Ovary (tissue), 3 donors: Measurements from ENCODE around the gene AFG3L2.

Experiments used
- EP300 ChIP-seq: sonication (generic); formaldehyde crosslinking; IDR thresholded peaks from one replicate; pipeline ENCODE4 v1.6.1; 2017; ENCODE audit warnings: antibody characterized with exemption
- TF ChIP-seq, protein P1 (sequence below), 3 donors: fragments of 450-650 bp in 2 of 3; fragments of 200-600 bp in 1 of 3; IDR thresholded peaks; one replicate each; pipeline versions ENCODE4 v1.5.1 to v1.8.0; 2016 to 2022; ENCODE audit warnings: antibody characterized with exemption in 3 of 3, mild to moderate bottlenecking in 1 of 3
- donor health status: DM: no; HTN: no; CAD: no.

GRCh38 chr18:12293831-12294230, 83.2 kb downstream of the AFG3L2 start:
- TF ChIP-seq, protein P1, sequence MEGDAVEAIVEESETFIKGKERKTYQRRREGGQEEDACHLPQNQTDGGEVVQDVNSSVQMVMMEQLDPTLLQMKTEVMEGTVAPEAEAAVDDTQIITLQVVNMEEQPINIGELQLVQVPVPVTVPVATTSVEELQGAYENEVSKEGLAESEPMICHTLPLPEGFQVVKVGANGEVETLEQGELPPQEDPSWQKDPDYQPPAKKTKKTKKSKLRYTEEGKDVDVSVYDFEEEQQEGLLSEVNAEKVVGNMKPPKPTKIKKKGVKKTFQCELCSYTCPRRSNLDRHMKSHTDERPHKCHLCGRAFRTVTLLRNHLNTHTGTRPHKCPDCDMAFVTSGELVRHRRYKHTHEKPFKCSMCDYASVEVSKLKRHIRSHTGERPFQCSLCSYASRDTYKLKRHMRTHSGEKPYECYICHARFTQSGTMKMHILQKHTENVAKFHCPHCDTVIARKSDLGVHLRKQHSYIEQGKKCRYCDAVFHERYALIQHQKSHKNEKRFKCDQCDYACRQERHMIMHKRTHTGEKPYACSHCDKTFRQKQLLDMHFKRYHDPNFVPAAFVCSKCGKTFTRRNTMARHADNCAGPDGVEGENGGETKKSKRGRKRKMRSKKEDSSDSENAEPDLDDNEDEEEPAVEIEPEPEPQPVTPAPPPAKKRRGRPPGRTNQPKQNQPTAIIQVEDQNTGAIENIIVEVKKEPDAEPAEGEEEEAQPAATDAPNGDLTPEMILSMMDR (IDR thresholded peaks at IDR 0.05) = no peak
- no peak for TF ChIP-seq EP300
